ENCODE measurements around the gene VWA5B2. TPM values are rescaled to one million over a fixed set of nuclear protein-coding genes. Genes with fewer than 3 reads are reported as not detected.

Gene VWA5B2
- total RNA-seq, 1 experiment from 2014 or later, result 0.44 TPM

- TF ChIP-seq ZNF532 (CRISPR knock-in tag; IDR thresholded peaks at IDR 0.05; ENCODE audit: borderline replicate concordance), result no peak
These were observed 1.9 kb upstream of the VWA5B2 start (continued) for GRCh38 chr3:184227481-184227935.

- H3K4me1 Mint-ChIP-seq, result peaks cover 8% of the 10 kb centered on the region; the same call in 1 of the 2 replicates
- TF ChIP-seq SMAD4 (CRISPR knock-in tag; IDR thresholded peaks at IDR 0.05) (no peak), USF1 (CRISPR knock-in tag; IDR thresholded peaks at IDR 0.05) (no peak), ZNF671 (CRISPR knock-in tag; IDR thresholded peaks at IDR 0.05) (no peak), NR3C1 (CRISPR knock-in tag; conservative IDR thresholded peaks at IDR 0.05; ENCODE audit: low read depth) (no peak), HMGXB4 (CRISPR knock-in tag; IDR thresholded peaks at IDR 0.05) (no peak), RORB (CRISPR knock-in tag; IDR thresholded peaks at IDR 0.05) (no peak), TP53 (CRISPR knock-in tag; IDR thresholded peaks at IDR 0.05) (no peak), MYBL2 (CRISPR knock-in tag; IDR thresholded peaks at IDR 0.05) (no peak), KAT7 (CRISPR knock-in tag; IDR thresholded peaks at IDR 0.05; ENCODE audit: borderline replicate concordance) (no peak), ZNF232 (CRISPR knock-in tag; IDR thresholded peaks at IDR 0.05) (no peak), USF2 (CRISPR knock-in tag; IDR thresholded peaks at IDR 0.05) (no peak), JAZF1 (CRISPR knock-in tag; IDR thresholded peaks at IDR 0.05) (no peak), EMX1 (CRISPR knock-in tag; IDR thresholded peaks at IDR 0.05) (no peak)
- H3K4me3 Mint-ChIP-seq, result peak overlapping the region; percentile 73
- DNase-seq (ENCODE audit: low spot score), result no peak
- CTCF ChIA-PET, result interaction anchor here (0.6 to 5.3 kb wide), 28 partner anchors 8 to 333 kb away, joined by 3 to 88 read pairs (median 6); partner anchors contain the start of genes ABCF3, AP2M1, CAMK2N2 and DVL3
- H3K27me3 Mint-ChIP-seq (ENCODE audit: low read depth), result peaks cover 72% of the 10 kb centered on the region
- H3K36me3 Mint-ChIP-seq, result no peaks in the 10 kb centered on the region
- POLR2A ChIA-PET, result interaction anchor here (0.6 to 2.5 kb wide), 5 partner anchors 12 to 88 kb away, joined by 3 to 6 read pairs (median 4); no protein-coding TSS in a partner anchor
- no peaks in the 10 kb centered on the region for H3K9me3 Mint-ChIP-seq
- ATAC-seq, result no peak
- no peak overlapping the region for H3K27ac Mint-ChIP-seq
These were observed 828 bp upstream of the VWA5B2 start for GRCh38 chr3:184228376-184229137.

GRCh38 chr3:184230081-184230602, 757 bp downstream of the VWA5B2 start:
- no peak for ATAC-seq
- ChIA-PET POLR2A (interaction anchor here (0.6 kb wide), 2 partner anchors 9 to 351 kb away, joined by 3 to 5 read pairs; no protein-coding TSS in a partner anchor), CTCF (interaction anchor here (1.0 to 5.3 kb wide), 6 partner anchors 9 to 326 kb away, joined by 3 to 88 read pairs (median 6); partner anchors contain the start of genes CAMK2N2 and EEF1AKMT4)
- no peak overlapping the region for H3K27ac Mint-ChIP-seq
- peaks cover 71% of the 10 kb centered on the region for H3K27me3 Mint-ChIP-seq (ENCODE audit: low read depth)
- peak overlapping the region; percentile 34; the same call in 1 of the 2 replicates for H3K4me3 Mint-ChIP-seq
- no peak for DNase-seq (ENCODE audit: low spot score)
- no peaks in the 10 kb centered on the region for H3K9me3 Mint-ChIP-seq
- H3K4me1 Mint-ChIP-seq, result peaks cover 8% of the 10 kb centered on the region; the same call in 1 of the 2 replicates
- no peaks in the 10 kb centered on the region for H3K36me3 Mint-ChIP-seq
- TF ChIP-seq NFYB (CRISPR knock-in tag; conservative IDR thresholded peaks at IDR 0.05; ENCODE audit: low read depth) (no peak), ZNF263 (CRISPR knock-in tag; IDR thresholded peaks at IDR 0.05; ENCODE audit: low read depth) (no peak), ESRRA (CRISPR knock-in tag; IDR thresholded peaks at IDR 0.05; ENCODE audit: borderline replicate concordance) (no peak), MAX (CRISPR knock-in tag; IDR thresholded peaks at IDR 0.05) (no peak), ZNF671 (CRISPR knock-in tag; IDR thresholded peaks at IDR 0.05) (no peak), MYBL2 (CRISPR knock-in tag; IDR thresholded peaks at IDR 0.05) (no peak), SOX15 (CRISPR knock-in tag; IDR thresholded peaks at IDR 0.05) (no peak), CREB1 (CRISPR knock-in tag; IDR thresholded peaks at IDR 0.05) (no peak), ATF3 (CRISPR knock-in tag; conservative IDR thresholded peaks at IDR 0.05) (no peak), ATF1 (CRISPR knock-in tag; IDR thresholded peaks at IDR 0.05) (no peak)

All from WTC11 (cell line).